Esophagus muscularis mucosa (tissue), 4 donors: Measurements from ENCODE around the gene PLEKHH1.

Experiments
- EP300 ChIP-seq: sonication (generic); formaldehyde crosslinking; IDR thresholded peaks from one replicate; pipeline ENCODE4 v1.6.1; 2017; ENCODE audit warnings: antibody characterized with exemption
- POLR2AphosphoS5 ChIP-seq, 2 donors: sonication (generic); formaldehyde crosslinking; IDR thresholded peaks; one replicate each; pipeline ENCODE4 v1.6.1; 2017; ENCODE audit warnings: antibody characterized with exemption in 2 of 2
- TF ChIP-seq, protein P1 (sequence below), 3 experiments: fragments of 200-600 bp in 2 of 3; fragments of 450-650 bp in 1 of 3; sonication (generic) in 2 of 3; IDR thresholded peaks; one replicate each; pipeline ENCODE4 v1.5.1; 2017 to 2019; ENCODE audit warnings: antibody characterized with exemption in 3 of 3, mild to moderate bottlenecking in 2 of 3, moderate library complexity in 1 of 3

DNA sequence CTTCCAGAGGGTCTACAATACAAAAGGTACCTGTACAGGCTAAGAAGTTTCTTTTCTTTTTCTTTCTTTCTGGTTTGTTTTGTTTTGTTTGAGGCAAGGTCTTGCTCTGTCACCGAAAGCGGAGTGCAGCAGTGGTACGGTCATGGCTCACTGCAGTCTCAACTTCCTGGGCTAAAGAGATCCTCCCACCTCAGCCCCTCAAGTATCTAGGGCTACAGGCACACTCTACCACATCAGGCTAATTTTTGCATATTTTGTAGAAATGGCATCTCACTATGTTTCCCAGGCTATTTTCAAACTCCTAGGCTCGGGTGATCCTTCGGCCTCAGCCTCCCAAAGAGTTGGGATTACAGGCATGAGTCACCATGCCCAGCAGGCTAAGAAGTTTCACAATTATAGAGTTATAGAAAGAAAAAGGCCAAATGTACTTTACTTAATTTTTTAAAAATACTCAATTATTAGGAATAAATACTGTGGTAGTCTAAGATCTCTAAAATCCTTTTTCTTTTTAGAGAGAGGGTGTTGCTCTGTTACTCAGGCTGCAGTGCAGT, 70.0 kb downstream of the PLEKHH1 start:
- TF ChIP-seq, protein P1, sequence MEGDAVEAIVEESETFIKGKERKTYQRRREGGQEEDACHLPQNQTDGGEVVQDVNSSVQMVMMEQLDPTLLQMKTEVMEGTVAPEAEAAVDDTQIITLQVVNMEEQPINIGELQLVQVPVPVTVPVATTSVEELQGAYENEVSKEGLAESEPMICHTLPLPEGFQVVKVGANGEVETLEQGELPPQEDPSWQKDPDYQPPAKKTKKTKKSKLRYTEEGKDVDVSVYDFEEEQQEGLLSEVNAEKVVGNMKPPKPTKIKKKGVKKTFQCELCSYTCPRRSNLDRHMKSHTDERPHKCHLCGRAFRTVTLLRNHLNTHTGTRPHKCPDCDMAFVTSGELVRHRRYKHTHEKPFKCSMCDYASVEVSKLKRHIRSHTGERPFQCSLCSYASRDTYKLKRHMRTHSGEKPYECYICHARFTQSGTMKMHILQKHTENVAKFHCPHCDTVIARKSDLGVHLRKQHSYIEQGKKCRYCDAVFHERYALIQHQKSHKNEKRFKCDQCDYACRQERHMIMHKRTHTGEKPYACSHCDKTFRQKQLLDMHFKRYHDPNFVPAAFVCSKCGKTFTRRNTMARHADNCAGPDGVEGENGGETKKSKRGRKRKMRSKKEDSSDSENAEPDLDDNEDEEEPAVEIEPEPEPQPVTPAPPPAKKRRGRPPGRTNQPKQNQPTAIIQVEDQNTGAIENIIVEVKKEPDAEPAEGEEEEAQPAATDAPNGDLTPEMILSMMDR (IDR thresholded peaks at IDR 0.05), result no peak
- TF ChIP-seq EP300 (no peak), POLR2AphosphoS5 (IDR thresholded peaks at IDR 0.05) (no peak)
